ENCODE data around the gene SERPINB3. TPM values are rescaled to one million over a fixed set of nuclear protein-coding genes. Genes with fewer than 3 reads are reported as not detected.

SERPINB3 gene
- total and polyA plus RNA-seq, 2 donors (not counting 1 experiment from before 2014, with no cell fraction given) = not detected

- Histone ChIP-seq H3K4me1 (ENCODE audit: control insufficient read depth in 2 of 2, insufficient read depth in 2 of 2, low read length in 2 of 2) (no peaks in the 10 kb centered on the region), H3K9ac (ENCODE audit: low read length) (no peak overlapping the region), H3K27me3 (replicated peaks in 1 of 4; ENCODE audit: control extremely low read depth in 1 of 4, control insufficient read depth in 3 of 4, insufficient read depth in 4 of 4, low read length in 3 of 4) (no peaks in the 10 kb centered on the region), H3K36me3 (replicated peaks in 1 of 2; ENCODE audit: control extremely low read depth in 1 of 2, control insufficient read depth in 1 of 2, extremely low read depth in 1 of 2, insufficient read depth in 2 of 2, low read length in 1 of 2) (no peaks in the 10 kb centered on the region), H2AFZ (ENCODE audit: insufficient read depth, low read depth, low read length, poor library complexity, severe bottlenecking) (no peak overlapping the region), H3K27ac (ENCODE audit: low read length in 2 of 2) (no peak overlapping the region), H3K4me2 (replicated peaks; ENCODE audit: low read depth, low read length, poor library complexity, severe bottlenecking) (no peak overlapping the region), H3K79me2 (ENCODE audit: control insufficient read depth, insufficient read depth, low read length) (no peaks in the 10 kb centered on the region), H3K4me3 (ENCODE audit: control extremely low read depth in 1 of 5, extremely low read depth in 1 of 5, insufficient read depth in 1 of 5, low read depth in 2 of 5, low read length in 4 of 5) (no peak overlapping the region), H4K20me1 (ENCODE audit: control insufficient read depth, insufficient read depth, low read length, poor library complexity, severe bottlenecking) (no peaks in the 10 kb centered on the region), H3K9me3 (ENCODE audit: control extremely low read depth in 1 of 3, control insufficient read depth in 2 of 3, insufficient read depth in 1 of 3, low read length in 2 of 3) (peaks cover 0 to 9% (median 0%) of the 10 kb centered on the region in 3 donors)
- WGBS (ENCODE audit: insufficient coverage) = no CpG with 5 or more reads among the region's 2 CpGs
- ATAC-seq (ENCODE audit: low read depth) (no peak), DNase-seq (no peak)
- no peaks in the 10 kb centered on the region for H3K4me1 Mint-ChIP-seq
- peaks cover 9% of the 10 kb centered on the region for H3K9me3 Mint-ChIP-seq (ENCODE audit: insufficient read depth)
- ChIA-PET CTCF (no interaction called here), POLR2A (no interaction called here)
- intact Hi-C loops (cut with micrococcal nuclease) = no loop called here
- H3K27ac Mint-ChIP-seq = no peak overlapping the region
- no peak overlapping the region for H3K4me3 Mint-ChIP-seq
- peaks cover 9% of the 10 kb centered on the region for H3K27me3 Mint-ChIP-seq
- TF ChIP-seq CTCF (IDR thresholded peaks at IDR 0.05) (no peak), EZH2 (IDR thresholded peaks at IDR 0.05; ENCODE audit: borderline replicate concordance, insufficient read depth, low read depth, low read length, poor library complexity, severe bottlenecking) (no peak)
Observed at GRCh38 chr18:63689064-63689463, 27.4 kb upstream of the SERPINB3 start.

GRCh38 chr18:63686871-63687270 is 25.2 kb upstream of the SERPINB3 start:
- Histone ChIP-seq H3K9ac (ENCODE audit: low read length) (no peak overlapping the region), H3K4me1 (ENCODE audit: control insufficient read depth in 2 of 2, insufficient read depth in 2 of 2, low read length in 2 of 2) (no peaks in the 10 kb centered on the region), H3K27ac (ENCODE audit: low read length in 2 of 2) (no peak overlapping the region), H3K79me2 (ENCODE audit: control insufficient read depth, insufficient read depth, low read length) (no peaks in the 10 kb centered on the region), H3K9me3 (ENCODE audit: control extremely low read depth in 1 of 3, control insufficient read depth in 2 of 3, insufficient read depth in 1 of 3, low read length in 2 of 3) (peaks cover 0 to 9% (median 0%) of the 10 kb centered on the region in 3 donors), H3K36me3 (replicated peaks in 1 of 2; ENCODE audit: control extremely low read depth in 1 of 2, control insufficient read depth in 1 of 2, extremely low read depth in 1 of 2, insufficient read depth in 2 of 2, low read length in 1 of 2) (no peaks in the 10 kb centered on the region), H2AFZ (ENCODE audit: insufficient read depth, low read depth, low read length, poor library complexity, severe bottlenecking) (no peak overlapping the region), H3K4me3 (ENCODE audit: control extremely low read depth in 1 of 5, extremely low read depth in 1 of 5, insufficient read depth in 1 of 5, low read depth in 2 of 5, low read length in 4 of 5) (no peak overlapping the region), H3K27me3 (replicated peaks in 1 of 4; ENCODE audit: control extremely low read depth in 1 of 4, control insufficient read depth in 3 of 4, insufficient read depth in 4 of 4, low read length in 3 of 4) (no peaks in the 10 kb centered on the region), H3K4me2 (replicated peaks; ENCODE audit: low read depth, low read length, poor library complexity, severe bottlenecking) (no peak overlapping the region), H4K20me1 (ENCODE audit: control insufficient read depth, insufficient read depth, low read length, poor library complexity, severe bottlenecking) (no peaks in the 10 kb centered on the region)
- intact Hi-C loops (cut with micrococcal nuclease) = no loop called here
- ChIA-PET CTCF (no interaction called here), POLR2A (no interaction called here)
- ATAC-seq (ENCODE audit: low read depth) (no peak), DNase-seq (no peak)
- Mint-ChIP-seq H3K27me3 (peaks cover 11% of the 10 kb centered on the region), H3K27ac (no peak overlapping the region), H3K4me1 (no peaks in the 10 kb centered on the region), H3K4me3 (no peak overlapping the region), H3K9me3 (ENCODE audit: insufficient read depth) (peaks cover 4% of the 10 kb centered on the region)
- WGBS (ENCODE audit: insufficient coverage) = no CpG with 5 or more reads among the region's 2 CpGs
- TF ChIP-seq EZH2 (IDR thresholded peaks at IDR 0.05; ENCODE audit: borderline replicate concordance, insufficient read depth, low read depth, low read length, poor library complexity, severe bottlenecking) = no peak
- TF ChIP-seq CTCF (IDR thresholded peaks at IDR 0.05) = no peak

Data from B cell (primary cell).